ENCODE results near the gene SRGN.

The SRGN gene

GRCh38 chr10:69061305-69062161 lies 26.4 kb upstream of the SRGN start:
- DNase-seq (ENCODE audit: low read depth in 2 of 2): no peak

- DNase-seq (ENCODE audit: low read depth in 2 of 2): no peak
These were observed 25.0 kb upstream of the SRGN start for GRCh38 chr10:69062901-69063300.

GRCh38 chr10:69064762-69065328 lies 23.1 kb upstream of the SRGN start:
- no peak for DNase-seq (ENCODE audit: low read depth in 2 of 2)

GRCh38 chr10:69065406-69066361 lies 22.2 kb upstream of the SRGN start:
- no peak for DNase-seq (ENCODE audit: low read depth in 2 of 2)

- no peak for DNase-seq (ENCODE audit: low read depth in 2 of 2)
These were observed 20.7 kb upstream of the SRGN start for GRCh38 chr10:69067189-69067588.

GRCh38 chr10:69068549-69068948 lies 19.4 kb upstream of the SRGN start:
- DNase-seq (ENCODE audit: low read depth in 2 of 2): no peak

GRCh38 chr10:69069090-69070042 lies 18.5 kb upstream of the SRGN start:
- no peak for DNase-seq (ENCODE audit: low read depth in 2 of 2)

GRCh38 chr10:69070951-69071350 lies 17.0 kb upstream of the SRGN start:
- DNase-seq (ENCODE audit: low read depth in 2 of 2): no peak

- DNase-seq (ENCODE audit: low read depth in 2 of 2): no peak
These were observed 16.3 kb upstream of the SRGN start for GRCh38 chr10:69071610-69072009.

- no peak for DNase-seq (ENCODE audit: low read depth in 2 of 2)
These were observed 14.9 kb upstream of the SRGN start for GRCh38 chr10:69073026-69073425.

GRCh38 chr10:69073736-69074364 lies 14.1 kb upstream of the SRGN start:
- DNase-seq (ENCODE audit: low read depth in 2 of 2): no peak

GRCh38 chr10:69074532-69074931 lies 13.4 kb upstream of the SRGN start:
- DNase-seq (ENCODE audit: low read depth in 2 of 2): no peak

GRCh38 chr10:69075431-69075830 lies 12.5 kb upstream of the SRGN start:
- no peak for DNase-seq (ENCODE audit: low read depth in 2 of 2)

GRCh38 chr10:69078311-69078710 lies 9.6 kb upstream of the SRGN start:
- no peak for DNase-seq (ENCODE audit: low read depth in 2 of 2)

GRCh38 chr10:69080226-69080625 lies 7.7 kb upstream of the SRGN start:
- DNase-seq (ENCODE audit: low read depth in 2 of 2): no peak

GRCh38 chr10:69086001-69086509 lies 1.8 kb upstream of the SRGN start:
- DNase-seq (ENCODE audit: low read depth in 2 of 2): no peak

GRCh38 chr10:69088471-69088769 lies 517 bp downstream of the SRGN start:
- DNase-seq (ENCODE audit: low read depth in 2 of 2): no peak

- peak in 1 of 2 donors; percentile 33 for DNase-seq (ENCODE audit: low read depth in 2 of 2)
These were observed 1.0 kb downstream of the SRGN start for GRCh38 chr10:69088801-69089501.

GRCh38 chr10:69089638-69090599 lies 2.0 kb downstream of the SRGN start:
- peak; percentile 47 to 67 for DNase-seq (ENCODE audit: low read depth in 2 of 2)

Measured in activated CD8-positive, alpha-beta memory T cell treated with anti-CD3 and anti-CD28 coated beads for 4 hours (primary cell).